HepG2 (cell line): ENCODE results near the gene GPR25. TPM values are rescaled to one million over a fixed set of nuclear protein-coding genes. Genes with fewer than 3 reads are reported as not detected.

Experiments
- ATAC-seq: fragments of 200-7000 bp; cut with Tn5 transposase; 3 replicates; pipeline ENCODE4 v1.9.1; 2020; ENCODE audit warnings: mild to moderate bottlenecking, moderate library complexity
- BruUV-seq: library from RNA; stranded (reverse); fragments of 400-500 nt; replicated peaks from 2 replicates; lab custom pipeline; 2021; lab: Mats Ljungman, UMichigan
- CTCF ChIA-PET: fragments of 300-600 bp; formaldehyde crosslinking; extraction: SDS; loops from one replicate; lab custom pipeline; 2021; ENCODE audit warnings: low total read pairs, inconsistent platforms, low intra/inter-chr PET ratio; lab: Yijun Ruan, JAX
- POLR2A ChIA-PET: fragments of 350-600 bp; sonication (Branson Sonifier 250); formaldehyde crosslinking; loops from one replicate; lab custom pipeline; 2020; ENCODE audit warnings: antibody characterized with exemption, inconsistent platforms; lab: Yijun Ruan, JAX
- DNase-seq: peaks from one replicate; pipeline ENCODE4 v3.0.0-alpha.2; 2015; ENCODE audit warnings: low spot score
- FAIRE-seq: peaks from 3 replicates; lab custom pipeline; 2011; peaks lifted over from hg19 to GRCh38; lab: Jason Lieb, UNC
- H2AFZ ChIP-seq: one replicate; pipeline ENCODE4 v1.6.1; 2011; ENCODE audit warnings: low read length, inconsistent platforms
- H3K27ac ChIP-seq: fragments of 300-600 bp; 3 replicates; pipeline ENCODE4 v1.8.0; 2011; ENCODE audit warnings: mixed run types, mild to moderate bottlenecking, mixed read lengths, low read length, inconsistent platforms; ENCODE audit not compliant: insufficient read depth; ENCODE audit errors: extremely low read length
- H3K27me3 ChIP-seq, 2 experiments: fragments of 200-600 bp in 1 of 2; 2 replicates in 1 of 2; 3 replicates in 1 of 2; pipeline versions ENCODE4 v1.6.0 to v1.8.0; 2011; ENCODE audit warnings: low read length in 2 of 2, mild to moderate bottlenecking in 2 of 2, moderate library complexity in 2 of 2, inconsistent platforms in 1 of 2; ENCODE audit not compliant: insufficient read depth in 2 of 2, control insufficient read depth in 1 of 2
- H3K36me3 ChIP-seq, 2 experiments: fragments of 200-600 bp in 1 of 2; replicated peaks in 1 of 2; 2 replicates in 1 of 2; 3 replicates in 1 of 2; pipeline versions ENCODE4 v1.5.1 to v1.8.0; 2011; ENCODE audit warnings: low read length in 2 of 2, inconsistent platforms in 1 of 2; ENCODE audit not compliant: insufficient read depth in 2 of 2, control insufficient read depth in 1 of 2
- H3K4me1 ChIP-seq: 2 replicates; pipeline ENCODE4 v1.5.1; 2012; ENCODE audit warnings: low read length, inconsistent platforms; ENCODE audit not compliant: insufficient read depth
- H3K4me2 ChIP-seq: 2 replicates; pipeline ENCODE4 v1.6.0; 2011; ENCODE audit warnings: low read depth, low read length, inconsistent platforms
- H3K4me3 ChIP-seq, 3 experiments: fragments of 200-600 bp in 1 of 3; sonication (generic), shearing (Covaris generic) in 1 of 3; replicated peaks in 1 of 3; 2 replicates each; pipeline ENCODE4 v1.5.1; 2011 to 2016; ENCODE audit warnings: low read length in 3 of 3, inconsistent platforms in 2 of 3, low read depth in 2 of 3, mild to moderate bottlenecking in 2 of 3, control low read depth in 1 of 3, mixed read lengths in 1 of 3; ENCODE audit not compliant: insufficient read depth in 1 of 3
- H3K79me2 ChIP-seq: one replicate; pipeline ENCODE4 v1.6.1; 2011; ENCODE audit warnings: low read length, inconsistent platforms; ENCODE audit not compliant: insufficient read depth
- H3K9ac ChIP-seq: 2 replicates; pipeline ENCODE4 v1.6.0; 2011; ENCODE audit warnings: mild to moderate bottlenecking, low read depth, low read length, inconsistent platforms; ENCODE audit not compliant: insufficient read depth
- H3K9me3 ChIP-seq: 2 replicates; pipeline ENCODE4 v1.5.1; 2012; ENCODE audit warnings: mild to moderate bottlenecking, low read length
- H4K20me1 ChIP-seq: 2 replicates; pipeline ENCODE4 v1.6.0; 2011; ENCODE audit warnings: inconsistent platforms, mild to moderate bottlenecking, low read length, moderate library complexity; ENCODE audit not compliant: insufficient read depth
- AGO1 ChIP-seq: fragments of 200-400 bp; formaldehyde crosslinking; IDR thresholded peaks from 2 replicates; pipeline ENCODE4 v1.6.1; 2017; ENCODE audit warnings: mild to moderate bottlenecking, low read depth, low read length, moderate library complexity; ENCODE audit not compliant: poor library complexity, severe bottlenecking
- CENPT ChIP-seq: sonication (generic); formaldehyde crosslinking; IDR thresholded peaks from 2 replicates; pipeline ENCODE4 v1.8.0; 2022; ENCODE audit warnings: low read depth, mild to moderate bottlenecking, moderate library complexity, missing genetic modification reagents
- HNRNPL ChIP-seq: fragments of 200-400 bp; formaldehyde crosslinking; IDR thresholded peaks from 2 replicates; pipeline ENCODE4 v1.6.1; 2017; ENCODE audit warnings: mild to moderate bottlenecking, low read depth, low read length
- KDM2A ChIP-seq: sonication (generic); formaldehyde crosslinking; IDR thresholded peaks from 2 replicates; pipeline ENCODE4 v1.4.0; 2020; ENCODE audit warnings: low read depth, missing genetic modification reagents, borderline replicate concordance
- MAZ ChIP-seq, 2 experiments: sonication (generic) in 1 of 2; formaldehyde crosslinking in 1 of 2; IDR thresholded peaks; 2 replicates each; pipeline versions ENCODE4 v1.5.0 to v1.6.1; 2012 to 2020; ENCODE audit warnings: low read depth in 2 of 2, mild to moderate bottlenecking in 2 of 2, borderline replicate concordance in 1 of 2, improper control_type of control experiment in 1 of 2, low read length in 1 of 2, missing genetic modification reagents in 1 of 2, moderate library complexity in 1 of 2
- MEF2D ChIP-seq: sonication (generic); formaldehyde crosslinking; IDR thresholded peaks from 2 replicates; pipeline ENCODE4 v1.5.1; 2020; ENCODE audit warnings: mild to moderate bottlenecking, missing genetic modification reagents
- NFYC ChIP-seq: IDR thresholded peaks from 2 replicates; pipeline ENCODE4 v1.6.1; 2016; ENCODE audit warnings: missing genetic modification reagents, missing compliant biosample characterization
- SAFB2 ChIP-seq: sonication (generic); formaldehyde crosslinking; IDR thresholded peaks from 2 replicates; pipeline ENCODE4 v1.5.1; 2020; ENCODE audit warnings: missing genetic modification reagents, low read depth, mild to moderate bottlenecking, borderline replicate concordance
- SETDB1 ChIP-seq: sonication (generic); formaldehyde crosslinking; IDR thresholded peaks from 2 replicates; pipeline ENCODE4 v1.5.1; 2020; ENCODE audit warnings: missing genetic modification reagents, mild to moderate bottlenecking, borderline replicate concordance
- SOX6 ChIP-seq, 2 experiments: fragments of 450-650 bp in 1 of 2; sonication (generic) in 1 of 2; formaldehyde crosslinking in 1 of 2; IDR thresholded peaks; 2 replicates each; pipeline versions ENCODE4 v1.4.0 to v1.6.1; 2017 to 2020; ENCODE audit warnings: antibody characterized with exemption in 1 of 2, mild to moderate bottlenecking in 1 of 2, missing genetic modification reagents in 1 of 2
- YEATS4 ChIP-seq: sonication (generic); formaldehyde crosslinking; IDR thresholded peaks from 2 replicates; pipeline ENCODE4 v1.4.0; 2020; ENCODE audit warnings: missing genetic modification reagents, borderline replicate concordance
- ZNF496 ChIP-seq: sonication (generic); formaldehyde crosslinking; IDR thresholded peaks from 2 replicates; pipeline ENCODE4 v1.8.1; 2023; ENCODE audit warnings: mild to moderate bottlenecking, moderate library complexity, missing genetic modification reagents; ENCODE audit not compliant: insufficient replicate concordance
- ZNF891 ChIP-seq: sonication (generic); formaldehyde crosslinking; IDR thresholded peaks from 2 replicates; pipeline ENCODE4 v1.5.0; 2020; ENCODE audit warnings: mild to moderate bottlenecking, missing genetic modification reagents
- ZSCAN31 ChIP-seq: sonication (generic); formaldehyde crosslinking; IDR thresholded peaks from 2 replicates; pipeline ENCODE4 v1.5.0; 2020; ENCODE audit warnings: low read depth, mild to moderate bottlenecking, missing genetic modification reagents
- WGBS: methylation state at CpG from one replicate; pipeline ENCODE4 v1.1.6; 2017; ENCODE audit warnings: low lambda C conversion rate; 5-methylcytosine and 5-hydroxymethylcytosine counted together
- in situ Hi-C: cut with HindIII; loops from 2 replicates; pipeline ENCODE4 v1.10.0; 2017; ENCODE audit warnings: low pct_unique_long_range_greater_than_20kb; ENCODE audit not compliant: extremely low pct_ligation_motif_present
- intact Hi-C: fragments of 100-400 bp; cut with micrococcal nuclease; formaldehyde crosslinking; loops from one replicate; pipeline ENCODE4 v1.10.0; 2022; ENCODE audit not compliant: unreplicated experiment
- polyA plus RNA-seq, 8 experiments: library from polyadenylated mRNA; depleted of rRNA in 3 of 8; stranded (reverse) in 7 of 8; unstranded in 1 of 8; fragments of >200 nt; fragmentation: Illumina TruSeq in 4 of 8; extraction: Trizol in 4 of 8; gene quantifications; 2 replicates each; pipeline versions ENCODE4 v1.2.1 to v1.2.3, GENCODE V29; 2011 to 2016; ENCODE audit warnings: low read depth in 4 of 8, missing spikeins in 1 of 8, mixed read lengths in 1 of 8; ENCODE audit not compliant: insufficient read depth in 1 of 8
- total RNA-seq, 5 experiments: library from RNA; depleted of rRNA; stranded (reverse); fragments of >200 nt; fragmentation: Illumina TruSeq; extraction: Trizol; gene quantifications; 2 replicates each; pipeline ENCODE4 v1.2.3, GENCODE V29; 2016; ENCODE audit warnings: low read depth in 1 of 5
- TF ChIP-seq, protein P1 (sequence below): sonication (generic); formaldehyde crosslinking; IDR thresholded peaks from 2 replicates; pipeline ENCODE4 v1.4.0; 2020; ENCODE audit warnings: mild to moderate bottlenecking, missing genetic modification reagents

GPR25 gene
- total and polyA plus RNA-seq, 2 of the 13 experiments (the other 11 are each of a cell fraction or from before 2014, with no cell fraction given): not detected

DNA sequence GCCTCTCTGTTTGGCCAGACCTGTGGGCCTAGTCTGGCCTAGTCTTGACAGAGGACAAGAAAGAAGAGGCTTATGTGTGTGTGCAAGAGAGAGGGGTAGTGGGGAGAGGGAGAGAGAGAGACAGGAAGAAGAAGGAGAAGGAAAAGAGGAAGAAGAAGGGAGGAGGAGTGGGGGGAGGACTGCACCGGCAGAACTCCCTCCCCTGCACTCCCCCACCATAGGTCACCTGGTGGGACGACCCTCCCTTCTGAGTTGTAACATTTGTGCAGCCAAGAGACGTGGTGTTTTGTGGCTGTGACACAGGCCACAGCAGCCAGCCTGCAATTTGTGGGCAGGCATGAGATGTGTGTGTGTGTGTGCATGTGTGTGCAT lies 26.2 kb downstream of the GPR25 start:
- Histone ChIP-seq H3K27me3 (no peaks in the 10 kb centered on the region), H3K4me3 (no peak overlapping the region), H3K36me3 (peaks cover 6 to 27% of the 10 kb centered on the region in 2 experiments), H3K79me2 (peaks cover 16% of the 10 kb centered on the region), H3K9ac (no peak overlapping the region; the same call in 1 of the 2 replicates), H3K4me2 (no peak overlapping the region), H3K9me3 (no peaks in the 10 kb centered on the region), H3K4me1 (peaks cover 64% of the 10 kb centered on the region), H3K27ac (peak overlapping the region; percentile 57)
- DNase-seq (no peak), FAIRE-seq (no peak)
- BruUV-seq: no TSS peak
- in situ Hi-C loops: no loop called here
- CTCF ChIA-PET: no interaction called here
- WGBS: 55% methylated on average over 2 of the region's 3 CpGs
- TF ChIP-seq NFYC (CRISPR knock-in tag): no peak
- TF ChIP-seq AGO1: no peak
- TF ChIP-seq CENPT (CRISPR knock-in tag): no peak
- TF ChIP-seq ZNF496 (CRISPR knock-in tag): no peak
- TF ChIP-seq YEATS4: 0 out of 2 replicates have a peak, but pooled peaks have one; percentile 1
- no peak for TF ChIP-seq SETDB1 (CRISPR knock-in tag)
- TF ChIP-seq MEF2D (CRISPR knock-in tag): no peak
- TF ChIP-seq, protein P1, sequence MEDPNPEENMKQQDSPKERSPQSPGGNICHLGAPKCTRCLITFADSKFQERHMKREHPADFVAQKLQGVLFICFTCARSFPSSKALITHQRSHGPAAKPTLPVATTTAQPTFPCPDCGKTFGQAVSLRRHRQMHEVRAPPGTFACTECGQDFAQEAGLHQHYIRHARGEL: 0 out of 2 replicates have a peak, but pooled peaks have one; percentile 27
- no peak for TF ChIP-seq SAFB2
- TF ChIP-seq HNRNPL: no peak
- TF ChIP-seq SOX6 (IDR thresholded peaks at IDR 0.05): no peak
- TF ChIP-seq SOX6 (CRISPR knock-in tag; IDR thresholded peaks at IDR 0.05): 0 out of 2 replicates have a peak, but pooled peaks have one; percentile 4
- no peak for TF ChIP-seq MAZ (IDR thresholded peaks at IDR 0.05; ENCODE audit: borderline replicate concordance, low read depth, low read length)
- no peak for TF ChIP-seq MAZ (CRISPR knock-in tag; IDR thresholded peaks at IDR 0.05; ENCODE audit: low read depth)
- TF ChIP-seq ZNF891 (CRISPR knock-in tag): 0 out of 2 replicates have a peak, but pooled peaks have one; percentile 2
- no peak for TF ChIP-seq KDM2A (CRISPR knock-in tag)
- TF ChIP-seq ZSCAN31: no peak
- TF ChIP-seq, all 625 proteins: peak for 4
- intact Hi-C loops: loop anchor here (10.0 kb wide), 1 partner anchor 216 kb away; the partner anchor contains the start of gene CACNA1S
- no peak; the same call in 2 of the 3 replicates for ATAC-seq
- POLR2A ChIA-PET: interaction anchor here (1.2 to 1.7 kb wide), 3 partner anchors 8 to 10 kb away, joined by 5 to 19 read pairs (median 13); no protein-coding TSS in a partner anchor
- H2AFZ ChIP-seq: no peak overlapping the region
- H4K20me1 ChIP-seq: no peaks in the 10 kb centered on the region
